Measurements from ENCODE around the gene CFAP107.

Gene CFAP107

DNA sequence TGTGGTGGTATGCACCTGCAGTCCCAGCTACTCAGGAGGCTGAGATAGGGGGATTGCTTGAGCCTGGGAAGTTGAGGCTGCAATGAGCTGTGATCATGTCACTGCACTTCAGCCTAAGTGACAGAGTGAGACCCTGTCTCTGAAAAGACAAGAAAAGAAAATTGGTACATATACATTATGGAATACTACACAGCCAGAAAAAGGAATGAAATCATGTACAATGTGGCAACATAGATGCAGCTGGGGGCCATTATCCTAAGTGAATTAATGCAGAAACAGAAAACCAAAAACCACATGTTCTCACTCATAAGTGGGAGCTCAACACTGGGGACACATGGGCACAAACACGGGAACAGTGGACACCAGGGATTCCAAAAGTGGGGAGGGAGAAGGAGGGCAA, 7.1 kb upstream of the CFAP107 start:
- Histone ChIP-seq H3K9ac (ENCODE audit: low read length in 5 of 5) (no peak overlapping the region), H3K27me3 (ENCODE audit: control insufficient read depth in 5 of 5, insufficient read depth in 4 of 5, low read length in 5 of 5) (no peaks in the 10 kb centered on the region), H3K9me3 (ENCODE audit: control insufficient read depth in 5 of 5, low read length in 5 of 5) (peaks cover 0 to 3% (median 0%) of the 10 kb centered on the region in 5 donors), H3K4me1 (ENCODE audit: control insufficient read depth in 5 of 5, insufficient read depth in 5 of 5, low read length in 5 of 5) (peaks cover 0 to 7% (median 0%) of the 10 kb centered on the region in 5 donors), H3K36me3 (ENCODE audit: control insufficient read depth in 5 of 5, insufficient read depth in 5 of 5, low read length in 5 of 5) (no peaks in the 10 kb centered on the region), H3K27ac (ENCODE audit: low read depth, low read length) (no peak overlapping the region), H3K4me3 (ENCODE audit: low read depth in 1 of 5, low read length in 5 of 5) (no peak overlapping the region)

DNA sequence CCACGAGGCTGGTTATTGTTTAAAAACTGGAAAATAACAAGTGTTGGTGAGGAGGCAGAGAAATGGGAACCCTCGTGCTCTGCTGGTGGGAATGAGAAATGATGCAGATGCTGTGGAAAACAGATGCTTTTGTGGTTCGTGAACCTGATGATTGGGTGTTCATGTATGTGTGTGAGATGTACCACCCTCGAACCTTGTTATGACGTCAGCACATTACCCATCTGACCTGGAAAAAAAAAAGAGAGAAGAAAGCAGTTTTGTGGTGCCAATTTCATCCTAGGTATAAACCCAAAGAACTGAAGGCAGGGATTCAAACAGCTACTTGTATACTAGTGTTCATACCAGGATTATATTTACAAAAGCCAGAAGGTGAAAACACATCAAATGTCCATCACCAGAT, 6.4 kb upstream of the CFAP107 start:
- no peak overlapping the region for H3K9ac ChIP-seq (ENCODE audit: low read length in 5 of 5)
- H3K4me3 ChIP-seq (ENCODE audit: low read depth in 1 of 5, low read length in 5 of 5): no peak overlapping the region
- peaks cover 0 to 6% (median 0%) of the 10 kb centered on the region in 5 donors for H3K4me1 ChIP-seq (ENCODE audit: control insufficient read depth in 5 of 5, insufficient read depth in 5 of 5, low read length in 5 of 5)
- H3K36me3 ChIP-seq (ENCODE audit: control insufficient read depth in 5 of 5, insufficient read depth in 5 of 5, low read length in 5 of 5): no peaks in the 10 kb centered on the region
- H3K27ac ChIP-seq (ENCODE audit: low read depth, low read length): no peak overlapping the region
- no peaks in the 10 kb centered on the region for H3K27me3 ChIP-seq (ENCODE audit: control insufficient read depth in 5 of 5, insufficient read depth in 4 of 5, low read length in 5 of 5)
- H3K9me3 ChIP-seq (ENCODE audit: control insufficient read depth in 5 of 5, low read length in 5 of 5): peaks cover 0 to 3% (median 0%) of the 10 kb centered on the region in 5 donors

DNA sequence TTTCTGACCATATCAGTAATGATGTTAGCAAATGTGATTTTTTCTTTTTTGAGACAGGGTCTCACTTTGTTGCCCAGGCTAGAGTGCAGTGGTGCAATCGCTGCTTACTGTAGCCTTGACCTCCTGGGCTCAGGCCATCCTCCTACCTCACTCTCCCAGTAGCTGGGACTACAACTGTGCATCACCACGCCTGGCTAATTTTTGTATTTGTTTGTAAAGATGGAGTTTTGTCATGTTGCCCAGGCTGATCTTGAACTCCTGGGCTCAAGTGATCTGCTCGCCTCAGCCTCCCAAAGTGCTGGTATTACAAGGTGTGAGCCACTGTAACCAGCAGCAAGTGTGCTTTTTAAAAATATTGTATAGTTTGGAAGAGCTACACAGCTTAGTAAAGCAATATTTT, 4.1 kb upstream of the CFAP107 start:
- no peaks in the 10 kb centered on the region for H3K36me3 ChIP-seq (ENCODE audit: control insufficient read depth in 5 of 5, insufficient read depth in 5 of 5, low read length in 5 of 5)

DNA sequence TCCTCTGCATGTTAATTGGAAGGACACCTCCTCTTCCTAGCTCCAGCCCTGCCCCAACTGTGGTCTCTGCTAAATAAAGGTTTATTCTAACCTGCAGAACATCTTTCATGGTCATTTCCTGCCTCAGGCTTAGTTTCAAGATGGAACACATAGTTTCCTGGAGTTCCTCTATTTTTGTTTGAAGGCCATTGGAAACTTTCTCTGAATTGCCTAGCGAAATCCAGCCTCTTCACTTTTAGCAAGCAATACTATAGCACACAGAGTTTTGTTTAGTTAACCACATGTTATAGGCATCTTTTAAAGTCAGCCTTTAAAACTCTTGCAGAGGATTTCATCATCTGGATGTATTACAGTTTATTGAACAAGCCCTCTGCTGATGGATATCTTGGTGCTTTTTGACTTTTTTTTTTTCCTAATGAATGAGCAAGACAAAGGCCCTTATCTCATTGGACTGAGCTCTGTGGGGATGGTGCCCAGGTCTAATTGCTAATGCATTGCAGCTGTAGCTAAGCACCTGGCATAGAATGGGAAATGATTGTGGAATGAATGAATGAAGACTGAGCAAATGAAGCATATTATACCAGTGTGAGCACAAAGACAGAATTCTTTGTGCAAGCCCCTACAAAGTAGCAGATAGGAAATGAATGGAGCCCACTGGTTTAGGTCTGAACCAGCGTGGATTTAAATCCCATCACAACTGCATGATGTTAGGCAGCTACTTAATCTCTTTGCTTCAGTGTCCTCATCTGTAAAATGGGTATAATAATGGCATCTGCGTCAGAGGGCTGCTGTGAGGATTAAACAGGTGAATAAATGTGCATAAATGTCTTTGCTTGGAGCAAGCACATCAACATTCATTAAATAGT, 641 bp upstream of the CFAP107 start:
- Histone ChIP-seq H3K27me3 (ENCODE audit: control insufficient read depth in 5 of 5, insufficient read depth in 4 of 5, low read length in 5 of 5) (no peaks in the 10 kb centered on the region), H3K9ac (ENCODE audit: low read length in 5 of 5) (no peak overlapping the region), H3K36me3 (ENCODE audit: control insufficient read depth in 5 of 5, insufficient read depth in 5 of 5, low read length in 5 of 5) (no peaks in the 10 kb centered on the region), H3K27ac (ENCODE audit: low read depth, low read length) (no peak overlapping the region), H3K4me1 (ENCODE audit: control insufficient read depth in 5 of 5, insufficient read depth in 5 of 5, low read length in 5 of 5) (peaks cover 0 to 21% (median 5%) of the 10 kb centered on the region in 5 donors), H3K9me3 (ENCODE audit: control insufficient read depth in 5 of 5, low read length in 5 of 5) (peaks cover 7 to 28% (median 18%) of the 10 kb centered on the region in 5 donors), H3K4me3 (ENCODE audit: low read depth in 1 of 5, low read length in 5 of 5) (no peak overlapping the region)

More for the DNA sequence above, 4.1 kb upstream of the CFAP107 start:
- H3K27me3 ChIP-seq (ENCODE audit: control insufficient read depth in 5 of 5, insufficient read depth in 4 of 5, low read length in 5 of 5): no peaks in the 10 kb centered on the region
- peaks cover 0 to 16% (median 5%) of the 10 kb centered on the region in 5 donors for H3K4me1 ChIP-seq (ENCODE audit: control insufficient read depth in 5 of 5, insufficient read depth in 5 of 5, low read length in 5 of 5)
- H3K4me3 ChIP-seq (ENCODE audit: low read depth in 1 of 5, low read length in 5 of 5): no peak overlapping the region
- H3K9ac ChIP-seq (ENCODE audit: low read length in 5 of 5): no peak overlapping the region
- H3K27ac ChIP-seq (ENCODE audit: low read depth, low read length): no peak overlapping the region
- H3K9me3 ChIP-seq (ENCODE audit: control insufficient read depth in 5 of 5, low read length in 5 of 5): peaks cover 0 to under 1% (median 0%) of the 10 kb centered on the region in 5 donors

DNA sequence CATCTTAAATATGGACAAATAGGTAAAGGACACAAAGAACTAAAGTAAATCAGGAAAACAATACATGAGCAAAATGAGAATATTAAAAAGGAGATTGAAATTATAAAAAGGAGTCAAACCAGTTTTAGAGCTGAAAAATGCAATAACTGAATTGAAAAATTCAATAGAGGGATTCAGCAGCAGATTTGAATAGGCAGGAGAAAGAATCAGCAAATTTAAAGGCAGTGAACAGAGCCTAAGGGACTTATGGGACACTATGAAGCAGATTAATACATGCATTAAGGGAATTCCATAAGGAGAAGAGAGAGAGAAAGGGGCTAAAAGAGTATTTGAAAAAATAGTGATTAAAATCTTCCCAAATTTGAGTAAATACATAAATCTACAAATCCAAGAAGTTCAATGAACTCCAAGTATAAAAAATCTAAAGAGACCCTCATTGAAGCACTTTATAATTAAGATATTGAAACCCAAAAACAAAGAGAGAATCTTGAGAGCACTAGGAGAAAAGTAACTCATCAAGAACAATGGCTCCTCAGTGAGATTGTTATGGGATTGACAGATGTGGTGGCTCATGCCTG, 2.9 kb downstream of the CFAP107 start:
- H3K4me3 ChIP-seq (ENCODE audit: low read depth in 1 of 5, low read length in 5 of 5): no peak overlapping the region
- no peaks in the 10 kb centered on the region for H3K36me3 ChIP-seq (ENCODE audit: control insufficient read depth in 5 of 5, insufficient read depth in 5 of 5, low read length in 5 of 5)
- H3K9me3 ChIP-seq (ENCODE audit: control insufficient read depth in 5 of 5, low read length in 5 of 5): peaks cover 7 to 29% (median 20%) of the 10 kb centered on the region in 5 donors
- no peak overlapping the region for H3K9ac ChIP-seq (ENCODE audit: low read length in 5 of 5)
- H3K27ac ChIP-seq (ENCODE audit: low read depth, low read length): no peak overlapping the region
- no peaks in the 10 kb centered on the region for H3K27me3 ChIP-seq (ENCODE audit: control insufficient read depth in 5 of 5, insufficient read depth in 4 of 5, low read length in 5 of 5)
- H3K4me1 ChIP-seq (ENCODE audit: control insufficient read depth in 5 of 5, insufficient read depth in 5 of 5, low read length in 5 of 5): peaks cover 0 to 25% (median 5%) of the 10 kb centered on the region in 5 donors

DNA sequence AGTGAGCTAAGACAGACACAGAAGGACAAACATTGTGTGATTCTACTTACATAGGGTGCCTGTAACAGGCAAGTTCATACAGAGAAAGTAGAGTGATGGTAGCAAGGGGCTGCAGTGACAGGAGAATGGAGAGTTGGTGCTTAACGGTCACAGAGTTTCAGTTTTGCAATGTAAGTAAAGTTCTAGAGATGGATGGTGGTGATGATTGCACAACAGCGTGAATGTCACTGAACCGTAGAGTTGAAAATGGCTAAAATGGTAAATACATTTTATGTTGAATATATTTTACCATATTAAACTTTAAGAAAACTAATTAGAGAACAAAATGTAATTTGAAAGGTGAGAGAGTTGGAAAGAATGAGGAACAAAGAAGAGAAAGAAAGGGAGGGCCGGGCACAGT, 8.7 kb downstream of the CFAP107 start:
- no peak overlapping the region for H3K4me3 ChIP-seq (ENCODE audit: low read depth in 1 of 5, low read length in 5 of 5)
- no peak overlapping the region for H3K27ac ChIP-seq (ENCODE audit: low read depth, low read length)
- peaks cover 0 to 11% (median 6%) of the 10 kb centered on the region in 5 donors for H3K27me3 ChIP-seq (ENCODE audit: control insufficient read depth in 5 of 5, insufficient read depth in 4 of 5, low read length in 5 of 5)
- H3K9me3 ChIP-seq (ENCODE audit: control insufficient read depth in 5 of 5, low read length in 5 of 5): peaks cover 0 to 5% (median under 1%) of the 10 kb centered on the region in 5 donors
- H3K9ac ChIP-seq (ENCODE audit: low read length in 5 of 5): no peak overlapping the region
- H3K36me3 ChIP-seq (ENCODE audit: control insufficient read depth in 5 of 5, insufficient read depth in 5 of 5, low read length in 5 of 5): no peaks in the 10 kb centered on the region
- H3K4me1 ChIP-seq (ENCODE audit: control insufficient read depth in 5 of 5, insufficient read depth in 5 of 5, low read length in 5 of 5): peaks cover 0 to 9% (median 0%) of the 10 kb centered on the region in 5 donors

DNA sequence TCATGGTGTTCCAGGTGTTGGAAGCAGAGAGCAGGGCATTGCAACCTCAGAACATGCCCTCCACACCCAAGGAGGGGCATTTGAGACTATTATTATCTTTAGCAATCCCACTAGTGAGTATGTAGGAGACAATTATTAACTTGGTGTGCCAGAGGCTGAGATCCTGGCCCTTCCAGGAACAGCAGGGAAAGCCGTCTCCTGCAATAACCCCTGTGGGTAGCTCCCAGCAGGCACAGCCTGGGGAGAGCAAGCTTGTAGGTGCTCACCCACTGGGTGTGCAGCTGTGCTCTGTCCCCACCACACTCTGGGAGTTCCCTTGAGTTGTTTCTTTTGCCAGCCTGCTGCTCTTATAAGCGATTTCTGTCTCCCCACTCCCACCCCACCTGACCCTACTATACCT, 10.3 kb downstream of the CFAP107 start:
- Histone ChIP-seq H3K4me3 (ENCODE audit: low read depth in 1 of 5, low read length in 5 of 5) (no peak overlapping the region), H3K36me3 (ENCODE audit: control insufficient read depth in 5 of 5, insufficient read depth in 5 of 5, low read length in 5 of 5) (no peaks in the 10 kb centered on the region), H3K27ac (ENCODE audit: low read depth, low read length) (no peak overlapping the region), H3K9me3 (ENCODE audit: control insufficient read depth in 5 of 5, low read length in 5 of 5) (no peaks in the 10 kb centered on the region), H3K4me1 (ENCODE audit: control insufficient read depth in 5 of 5, insufficient read depth in 5 of 5, low read length in 5 of 5) (peaks cover 0 to 9% (median 0%) of the 10 kb centered on the region in 5 donors), H3K9ac (ENCODE audit: low read length in 5 of 5) (no peak overlapping the region), H3K27me3 (ENCODE audit: control insufficient read depth in 5 of 5, insufficient read depth in 4 of 5, low read length in 5 of 5) (peaks cover 0 to 11% (median 8%) of the 10 kb centered on the region in 5 donors)

DNA sequence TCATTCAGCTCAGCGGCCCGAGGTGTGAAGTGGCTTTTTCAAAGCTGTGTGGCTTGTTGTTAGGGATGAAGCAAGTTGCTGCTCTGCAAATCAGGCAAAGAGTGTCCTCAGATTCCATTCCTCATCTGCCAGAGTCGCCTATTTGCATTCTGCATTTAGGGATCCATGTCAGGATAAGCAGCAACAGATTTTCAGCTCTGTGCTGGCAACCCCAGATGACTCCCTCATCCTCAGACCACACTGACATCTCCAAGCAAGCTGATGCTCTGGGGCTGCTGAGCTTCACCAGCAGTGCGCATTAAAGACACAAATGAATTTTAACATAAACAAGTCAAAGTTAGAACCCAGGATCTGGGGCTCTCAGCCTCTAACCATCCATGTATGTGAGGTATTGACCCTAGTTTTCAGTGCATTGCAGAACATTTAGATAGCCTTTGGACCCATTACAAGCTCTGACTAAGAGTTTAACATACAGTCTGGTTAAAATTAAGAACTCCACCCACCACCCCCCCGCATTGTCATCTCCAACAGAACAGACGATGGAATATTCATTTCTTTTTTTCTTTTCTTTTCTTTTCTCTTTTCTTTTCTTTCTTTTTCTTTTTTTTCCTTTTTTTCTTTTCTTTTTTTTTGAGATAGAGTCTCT, 10.9 kb downstream of the CFAP107 start:
- Histone ChIP-seq H3K9me3 (ENCODE audit: control insufficient read depth in 5 of 5, low read length in 5 of 5) (no peaks in the 10 kb centered on the region), H3K27ac (ENCODE audit: low read depth, low read length) (no peak overlapping the region), H3K4me3 (ENCODE audit: low read depth in 1 of 5, low read length in 5 of 5) (no peak overlapping the region), H3K36me3 (ENCODE audit: control insufficient read depth in 5 of 5, insufficient read depth in 5 of 5, low read length in 5 of 5) (no peaks in the 10 kb centered on the region), H3K9ac (ENCODE audit: low read length in 5 of 5) (no peak overlapping the region), H3K27me3 (ENCODE audit: control insufficient read depth in 5 of 5, insufficient read depth in 4 of 5, low read length in 5 of 5) (peaks cover 0 to 11% (median 9%) of the 10 kb centered on the region in 5 donors), H3K4me1 (ENCODE audit: control insufficient read depth in 5 of 5, insufficient read depth in 5 of 5, low read length in 5 of 5) (peaks cover 0 to 9% (median 0%) of the 10 kb centered on the region in 5 donors)

DNA sequence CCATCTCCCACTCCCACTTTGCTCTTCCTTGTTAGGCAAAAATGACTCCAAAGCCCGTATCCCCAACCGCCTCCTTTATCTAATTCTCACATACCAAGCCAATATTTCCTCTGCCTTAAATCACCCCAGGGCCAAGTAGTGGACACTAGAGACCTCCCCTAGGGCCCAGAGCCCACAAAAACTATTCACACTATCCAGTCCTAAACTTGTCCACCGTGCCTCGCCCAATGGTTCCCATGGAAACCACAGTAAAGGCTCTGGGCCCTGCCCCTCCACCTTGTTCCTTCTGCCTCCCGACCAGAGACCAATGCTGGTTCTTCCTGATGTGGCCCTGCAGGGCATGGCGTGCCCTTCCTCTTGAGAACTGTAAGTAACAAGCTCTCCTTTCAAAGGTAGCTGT, 11.8 kb downstream of the CFAP107 start:
- Histone ChIP-seq H3K4me1 (ENCODE audit: control insufficient read depth in 5 of 5, insufficient read depth in 5 of 5, low read length in 5 of 5) (peaks cover 0 to 5% (median 0%) of the 10 kb centered on the region in 5 donors), H3K4me3 (ENCODE audit: low read depth in 1 of 5, low read length in 5 of 5) (no peak overlapping the region), H3K36me3 (ENCODE audit: control insufficient read depth in 5 of 5, insufficient read depth in 5 of 5, low read length in 5 of 5) (no peaks in the 10 kb centered on the region), H3K9me3 (ENCODE audit: control insufficient read depth in 5 of 5, low read length in 5 of 5) (no peaks in the 10 kb centered on the region), H3K27me3 (ENCODE audit: control insufficient read depth in 5 of 5, insufficient read depth in 4 of 5, low read length in 5 of 5) (peaks cover 0 to 11% (median 9%) of the 10 kb centered on the region in 5 donors), H3K9ac (ENCODE audit: low read length in 5 of 5) (no peak overlapping the region), H3K27ac (ENCODE audit: low read depth, low read length) (no peak overlapping the region)

Data from subcutaneous abdominal adipose tissue (tissue), 5 donors.